GM21381 (cell line): ENCODE data around the gene TTC28.
"Not testable (repeated sequence)": the region's sequence is repeated elsewhere in the genome, so short reads cannot be mapped to it uniquely, and the experiment has no call there.

ENCODE experiments used
- ATAC-seq: cut with Tn5 transposase; IDR thresholded peaks from one replicate; pipeline ENCODE4 v1.9.1; 2021; ENCODE audit warnings: mild to moderate bottlenecking, moderate library complexity; ENCODE audit not compliant: unreplicated experiment

Gene TTC28

DNA sequence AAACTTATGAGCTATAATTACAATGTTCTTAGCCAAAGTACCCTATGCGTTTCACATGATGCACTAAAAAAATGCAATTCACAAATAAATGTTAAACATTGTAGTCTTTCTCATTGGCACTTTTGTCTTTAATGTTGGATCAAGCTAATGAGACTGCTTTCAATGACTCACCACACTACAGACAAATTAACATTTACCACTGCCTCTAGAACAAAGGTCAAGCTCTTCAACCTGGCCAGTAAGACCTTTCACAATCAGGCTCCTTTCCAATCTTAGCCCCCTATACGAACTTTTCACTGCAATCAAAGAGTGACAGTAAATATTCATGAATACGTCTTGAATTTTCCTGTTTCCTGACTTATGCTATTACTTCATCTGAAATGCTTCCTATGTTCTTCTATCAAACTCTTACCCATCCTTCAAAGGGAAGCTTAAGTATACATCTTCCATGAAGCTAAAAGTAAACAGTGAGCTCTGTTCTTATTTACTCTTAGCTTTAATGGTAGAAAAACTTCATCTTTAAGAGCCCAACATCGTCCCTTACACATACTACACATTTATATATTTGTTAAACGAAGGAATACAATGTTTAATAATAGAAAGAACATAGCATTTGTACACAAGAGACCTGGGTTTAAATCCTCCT lies 433.9 kb downstream of the TTC28 start:
- no peak for ATAC-seq

DNA sequence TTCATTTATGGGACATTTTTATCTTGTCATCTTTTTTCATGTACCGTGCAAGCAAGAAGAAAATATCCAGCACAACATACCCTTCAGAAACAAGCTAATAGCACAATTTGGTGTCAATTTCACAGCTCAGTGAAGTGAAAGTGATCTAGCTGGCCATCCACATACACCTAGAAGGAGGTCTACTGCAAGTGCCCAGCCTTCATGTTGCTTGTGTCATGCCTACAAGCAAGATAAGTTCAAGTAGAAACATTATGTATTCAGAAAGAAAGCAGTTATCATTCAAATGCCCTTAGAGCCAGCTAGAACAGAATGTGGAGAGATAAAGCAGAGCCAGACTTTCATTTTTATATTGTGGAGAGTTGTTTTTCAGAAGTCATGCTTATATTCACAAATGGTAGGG lies 434.9 kb downstream of the TTC28 start:
- ATAC-seq = no peak

DNA sequence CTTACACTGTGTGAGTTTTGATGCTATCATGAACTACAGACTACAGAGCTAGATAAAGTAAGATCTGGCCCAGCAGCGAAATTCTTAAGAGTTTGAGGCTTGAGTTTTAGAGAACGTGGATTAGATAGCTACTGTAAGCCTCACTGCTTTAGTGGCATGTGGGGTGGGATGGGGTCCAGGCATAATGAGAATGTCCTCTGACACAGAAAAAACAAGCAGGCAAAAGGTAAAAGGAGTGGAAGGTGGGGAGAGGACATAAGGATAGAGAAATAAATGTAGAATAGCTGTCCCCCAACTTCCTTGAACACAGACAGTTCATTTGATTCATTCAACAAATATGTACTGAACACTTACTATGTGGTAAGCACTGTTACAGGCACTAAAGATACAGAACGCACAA lies 436.1 kb downstream of the TTC28 start:
- no peak for ATAC-seq

DNA sequence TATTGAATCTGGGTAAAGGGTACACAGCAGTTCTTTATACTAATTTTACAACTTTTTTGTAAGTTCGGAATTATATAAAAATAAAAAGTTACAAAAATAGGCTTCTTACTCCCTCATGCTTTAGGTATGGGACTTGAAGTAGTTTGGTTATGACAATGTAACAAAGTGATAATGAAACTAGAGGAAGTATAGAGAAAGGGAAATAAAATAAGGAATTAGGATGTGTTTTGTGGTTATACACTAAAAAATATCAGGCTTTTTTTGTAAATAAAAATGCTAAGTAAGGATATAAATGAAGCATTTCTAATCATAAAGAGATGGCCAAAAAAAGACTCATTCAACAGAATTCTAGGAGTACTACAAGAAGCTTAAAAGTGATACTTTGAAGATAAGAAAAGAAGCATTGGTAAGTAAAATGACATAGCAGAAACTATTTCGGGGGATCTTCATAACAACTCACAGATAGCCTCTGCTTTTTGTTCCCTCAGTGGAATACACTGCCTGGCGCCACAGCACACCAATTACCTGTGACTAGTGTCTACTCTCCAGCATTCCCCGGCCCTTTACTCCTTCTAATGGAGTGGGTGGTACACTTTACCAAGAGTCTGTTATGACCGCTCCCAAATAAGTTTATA lies 437.9 kb downstream of the TTC28 start:
- ATAC-seq = no peak

DNA sequence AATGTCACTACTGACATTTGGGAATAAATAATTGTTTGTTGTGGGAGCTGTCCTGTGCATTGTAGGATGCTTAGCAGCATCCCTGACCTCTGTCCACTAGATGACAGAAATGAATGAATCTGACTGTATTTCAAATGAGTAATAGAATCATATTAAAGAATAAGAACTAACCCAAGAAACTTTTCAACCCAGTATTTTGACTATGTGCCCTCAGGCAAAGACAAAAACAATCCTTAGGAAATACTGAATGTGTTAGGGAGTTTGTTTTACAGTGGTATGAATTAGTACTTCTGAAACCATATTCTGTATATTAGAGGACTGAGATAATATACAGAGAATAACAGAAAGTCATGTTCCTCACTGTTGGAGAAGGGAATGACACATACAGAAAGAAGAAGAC lies 439.7 kb downstream of the TTC28 start:
- no peak for ATAC-seq

DNA sequence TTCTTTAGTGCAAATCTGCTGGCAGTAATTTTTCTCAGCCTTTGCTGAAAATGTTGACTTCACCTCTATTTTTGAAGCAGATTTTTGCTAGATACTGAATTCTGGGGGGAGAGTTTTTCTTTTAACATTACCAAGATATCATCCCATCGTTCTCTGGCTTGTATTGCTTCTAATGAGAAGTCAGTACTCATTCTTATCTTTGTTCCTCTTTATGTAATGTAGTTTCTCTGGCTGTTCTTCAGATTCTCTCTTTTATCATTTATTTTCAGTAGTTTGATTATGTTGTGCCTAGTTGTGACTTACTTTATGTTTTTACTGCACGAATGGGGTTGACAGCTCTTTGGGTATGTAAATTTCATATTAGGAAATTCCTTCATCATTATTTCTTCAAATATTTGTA lies 441.9 kb downstream of the TTC28 start:
- ATAC-seq = no peak

DNA sequence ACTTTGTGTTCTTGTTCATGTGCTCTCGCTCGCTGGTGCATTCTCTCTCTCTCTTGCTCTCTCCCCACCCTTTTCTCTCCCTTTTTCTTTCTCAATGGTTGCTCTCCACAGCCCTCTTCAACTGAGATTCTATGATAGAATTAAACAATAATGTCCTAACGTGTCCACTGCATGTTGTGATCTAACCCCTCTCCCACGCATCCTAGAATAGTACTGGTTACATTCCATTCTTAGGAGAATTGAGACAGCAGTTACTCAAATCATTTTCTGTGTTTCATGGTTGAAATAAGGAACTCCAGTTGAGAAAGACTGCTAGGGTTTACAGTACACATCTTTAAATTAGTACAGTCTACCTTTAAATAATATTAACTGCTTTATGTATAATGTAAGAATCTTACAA lies 442.5 kb downstream of the TTC28 start:
- no peak for ATAC-seq

DNA sequence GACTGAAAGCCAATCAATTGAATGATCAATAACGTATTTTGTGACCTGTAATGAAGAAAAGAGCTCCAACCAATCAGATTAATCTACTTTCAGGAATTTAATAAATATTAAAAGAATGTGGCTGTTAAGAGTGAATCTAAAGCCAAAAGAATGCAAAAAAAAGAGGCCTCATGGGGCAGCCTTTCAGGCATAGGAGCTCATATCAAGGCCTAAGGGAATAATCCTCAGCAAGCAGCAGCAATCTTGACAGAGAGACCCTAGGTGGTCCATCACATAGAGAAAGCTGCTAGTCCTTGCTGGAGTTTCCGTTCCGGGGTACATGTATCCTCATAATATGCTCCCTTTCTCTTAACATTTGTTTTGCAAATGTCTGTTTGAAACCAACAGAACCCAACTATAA lies 447.4 kb downstream of the TTC28 start:
- ATAC-seq = no peak

DNA sequence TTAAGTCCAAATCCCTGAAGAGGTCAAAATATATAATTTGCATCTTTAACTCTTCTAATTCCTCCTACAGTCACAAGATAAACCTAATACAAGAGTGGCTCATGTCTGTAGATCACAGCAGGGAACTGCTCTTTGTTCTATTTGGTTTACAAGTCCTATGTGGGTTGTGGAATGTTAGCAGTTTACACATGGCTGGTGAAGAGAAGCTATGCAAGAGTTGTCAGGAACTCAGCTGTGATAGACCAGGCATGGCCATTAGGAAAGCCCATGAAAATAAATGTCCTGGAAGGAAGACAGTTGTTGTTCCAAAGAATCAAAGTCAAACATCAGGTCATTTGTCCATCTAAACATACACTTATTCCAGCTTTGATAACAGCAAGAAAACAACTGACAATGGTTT lies 448.2 kb downstream of the TTC28 start:
- no peak for ATAC-seq

DNA sequence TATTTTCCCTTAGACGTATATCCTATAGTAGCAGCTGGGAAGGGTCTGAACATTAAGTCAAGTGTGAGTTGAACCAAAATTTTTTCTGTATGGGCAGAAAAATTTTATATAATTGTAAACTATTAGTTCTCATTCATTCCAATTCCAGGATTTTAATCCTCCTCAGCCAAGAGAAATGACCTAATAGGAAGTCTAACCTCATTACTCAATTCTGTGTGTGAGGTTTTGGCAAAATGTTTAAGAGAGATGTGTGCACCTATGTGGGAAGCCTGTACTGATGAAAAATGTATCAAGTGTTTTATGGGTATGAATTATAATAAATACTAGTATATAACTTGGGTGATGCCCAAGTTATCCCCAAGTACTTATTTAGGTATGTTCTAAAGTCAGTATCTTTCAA lies 449.0 kb downstream of the TTC28 start:
- no peak for ATAC-seq

DNA sequence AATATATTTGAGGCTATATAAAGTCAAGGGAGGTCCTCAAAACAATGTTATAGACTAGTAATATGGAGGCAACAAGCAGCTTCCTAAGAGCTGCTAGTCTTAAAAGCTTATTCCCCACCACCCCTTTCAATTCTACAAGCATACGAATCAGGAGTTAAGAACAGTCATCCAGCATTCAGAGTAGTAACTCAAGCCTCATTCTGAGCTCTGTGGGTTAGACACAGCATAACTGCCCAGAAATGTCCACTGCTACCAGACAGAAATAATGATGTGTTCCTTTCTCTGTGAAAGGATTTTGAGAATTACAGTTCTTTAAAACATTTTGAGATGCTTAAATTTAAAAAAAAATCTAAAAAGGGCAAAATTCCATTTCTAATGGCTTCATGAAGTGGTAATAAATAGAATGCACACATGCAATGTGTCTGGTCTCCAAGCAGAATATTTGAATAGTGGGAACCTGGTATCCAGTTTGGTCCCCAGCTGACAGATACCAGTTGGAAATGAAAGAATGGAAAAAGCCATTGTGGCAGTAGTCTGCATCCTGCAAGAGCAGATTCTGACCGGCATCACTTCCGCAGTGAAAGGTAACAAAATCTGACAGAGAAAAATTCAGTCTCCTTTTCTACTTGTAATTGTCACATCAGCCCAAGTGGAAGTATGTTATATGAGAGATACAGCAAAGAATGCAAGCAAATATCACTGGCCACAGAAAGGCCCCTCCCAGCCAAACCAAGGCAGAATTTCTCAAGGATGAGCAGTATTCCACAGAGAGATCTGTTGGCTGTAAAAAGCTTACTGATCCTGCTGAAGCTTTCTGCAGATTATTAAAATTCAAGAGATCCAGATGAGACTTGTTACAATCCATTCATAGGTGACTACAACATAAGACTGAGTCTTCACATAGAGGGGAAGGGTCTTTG lies 449.8 kb downstream of the TTC28 start:
- ATAC-seq = no peak

DNA sequence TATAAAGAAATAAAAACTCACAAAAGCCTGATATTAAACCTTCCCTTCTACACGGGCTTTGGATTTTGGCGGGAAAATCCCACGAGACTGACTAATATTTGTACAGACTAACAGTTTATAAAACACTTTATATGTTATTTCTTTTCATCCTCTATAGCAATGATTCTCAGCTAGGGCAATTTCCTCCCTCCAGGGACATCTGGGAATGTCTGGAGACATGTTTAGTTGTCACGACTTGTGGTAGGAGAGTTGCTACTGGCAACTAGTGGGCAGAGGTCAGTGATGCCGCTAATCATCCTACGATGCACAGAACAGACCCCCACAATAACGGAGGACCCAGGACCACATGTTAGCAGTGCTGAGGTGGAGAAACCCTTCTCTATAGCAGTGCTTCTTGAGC lies 455.8 kb downstream of the TTC28 start:
- no peak for ATAC-seq

DNA sequence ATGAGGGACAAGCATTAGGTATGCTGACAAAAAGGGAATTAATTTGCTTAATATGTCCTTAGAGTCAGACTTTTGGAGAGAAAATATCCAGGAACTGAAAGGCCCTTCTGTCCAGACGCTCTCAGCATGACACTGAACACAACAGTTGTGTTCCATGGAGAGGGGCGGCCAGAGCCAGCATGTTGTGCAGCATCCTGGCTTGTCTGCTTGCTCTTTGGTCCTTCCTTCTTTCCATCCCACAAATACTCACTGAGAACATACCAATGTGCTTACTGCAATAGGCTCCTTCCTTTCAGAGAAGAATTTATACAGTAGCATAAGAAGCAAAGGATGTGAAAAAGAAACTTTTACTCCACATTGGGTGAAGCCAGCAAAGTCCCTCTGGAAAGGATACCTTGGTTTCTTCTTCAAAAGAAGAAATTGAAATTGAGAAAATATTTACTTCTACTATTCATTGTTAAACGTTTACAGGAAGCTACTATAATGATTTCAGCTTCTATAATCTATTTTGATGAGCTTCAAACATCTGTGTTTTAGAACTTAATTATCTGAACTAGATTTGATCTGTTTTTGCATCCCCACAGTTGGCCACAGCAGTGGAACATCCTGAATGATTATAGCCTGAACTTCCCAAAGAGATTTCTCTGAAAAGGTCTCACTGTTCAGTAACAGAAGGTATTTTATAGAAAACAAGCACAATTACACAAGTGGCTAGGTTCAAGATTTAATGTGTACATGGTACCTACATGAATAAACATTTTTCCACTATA lies 456.5 kb downstream of the TTC28 start:
- no peak for ATAC-seq

DNA sequence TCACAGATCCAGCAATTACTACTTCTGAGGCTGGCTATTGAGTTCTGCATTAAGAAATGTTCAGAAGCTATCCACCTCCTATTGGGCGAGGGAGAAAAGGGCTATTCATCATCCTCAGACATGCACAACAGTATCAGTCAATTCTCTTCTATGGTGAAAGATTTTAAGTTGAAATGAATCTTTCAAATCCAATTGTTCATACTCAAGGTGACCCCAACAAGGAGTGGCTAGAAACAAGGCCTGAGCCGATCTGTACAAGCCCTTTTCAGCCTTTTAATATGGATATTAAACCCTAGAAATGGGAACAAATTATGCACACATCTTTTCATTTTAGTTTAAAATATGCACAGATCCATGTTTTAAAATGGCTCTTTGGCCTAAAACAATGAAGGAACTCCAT lies 457.1 kb downstream of the TTC28 start:
- ATAC-seq = no peak

DNA sequence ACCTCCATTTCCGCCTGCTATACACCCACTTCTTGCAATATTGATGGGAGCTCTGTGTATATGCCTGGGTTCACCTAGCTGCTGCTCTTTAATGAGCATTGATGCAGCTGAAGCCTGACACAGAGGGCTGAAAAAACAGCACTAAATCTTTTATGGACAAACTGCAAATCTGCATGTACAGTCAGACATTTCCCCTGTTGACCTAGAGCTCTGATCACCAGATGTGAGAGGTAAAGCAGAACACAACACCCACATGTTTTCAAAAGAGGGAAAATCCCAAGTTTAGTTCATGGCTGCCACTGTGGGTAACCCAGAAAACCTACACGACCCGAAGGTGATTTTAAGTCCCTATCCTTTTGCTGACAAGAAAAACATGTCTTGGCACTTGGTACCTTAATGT lies 457.6 kb downstream of the TTC28 start:
- no peak for ATAC-seq

DNA sequence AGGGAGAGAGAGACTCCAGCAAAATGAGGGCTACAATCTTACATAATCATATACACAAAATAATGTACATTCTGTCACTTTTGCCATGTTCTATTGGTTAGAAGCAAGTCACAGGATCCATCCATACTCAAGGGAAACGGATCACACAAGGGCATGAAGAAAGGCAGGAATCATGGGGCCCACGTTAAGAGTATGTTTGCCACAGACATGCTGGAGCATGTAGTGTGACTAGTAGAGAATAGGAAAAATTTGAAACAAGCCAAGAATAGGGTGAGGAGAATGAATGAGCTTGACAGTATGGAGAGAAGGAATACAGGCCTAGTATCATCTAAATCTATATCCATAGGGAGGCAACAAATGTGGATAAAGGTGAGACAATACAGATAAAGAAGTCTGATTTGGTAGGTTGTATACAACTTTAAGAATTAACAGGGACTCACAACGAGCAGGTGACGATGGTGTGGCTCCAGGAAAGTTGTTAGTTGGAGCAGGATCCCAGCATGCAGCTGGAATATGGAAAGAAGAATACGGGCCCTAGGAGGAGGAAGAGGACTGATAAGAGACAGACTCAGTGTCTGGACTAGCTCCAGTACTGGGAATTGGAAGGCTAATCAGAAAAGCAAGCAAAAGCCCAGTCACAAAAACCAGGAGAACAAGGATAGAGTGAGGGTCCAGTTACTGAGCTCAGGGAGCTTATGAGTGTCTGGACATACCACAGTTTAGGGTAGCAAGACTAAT lies 458.8 kb downstream of the TTC28 start:
- no peak for ATAC-seq

DNA sequence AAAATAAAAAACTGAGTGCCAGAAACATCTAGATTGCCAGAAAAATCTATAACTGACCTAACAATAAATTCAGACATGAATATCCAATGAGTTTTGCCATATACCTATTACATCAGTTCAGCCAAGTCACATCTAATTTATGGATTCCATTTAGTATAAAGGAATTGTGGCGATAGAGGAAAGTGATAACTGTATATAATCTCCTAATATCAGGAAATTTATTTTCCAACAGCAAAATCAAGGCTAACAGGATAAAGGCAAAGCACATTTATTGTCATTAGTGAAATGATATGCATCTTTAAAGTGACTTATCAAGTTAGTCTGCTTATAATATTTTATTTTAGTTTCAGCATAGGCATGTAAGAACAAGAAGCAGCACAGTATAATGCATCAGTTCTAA lies 462.4 kb downstream of the TTC28 start:
- no peak for ATAC-seq

DNA sequence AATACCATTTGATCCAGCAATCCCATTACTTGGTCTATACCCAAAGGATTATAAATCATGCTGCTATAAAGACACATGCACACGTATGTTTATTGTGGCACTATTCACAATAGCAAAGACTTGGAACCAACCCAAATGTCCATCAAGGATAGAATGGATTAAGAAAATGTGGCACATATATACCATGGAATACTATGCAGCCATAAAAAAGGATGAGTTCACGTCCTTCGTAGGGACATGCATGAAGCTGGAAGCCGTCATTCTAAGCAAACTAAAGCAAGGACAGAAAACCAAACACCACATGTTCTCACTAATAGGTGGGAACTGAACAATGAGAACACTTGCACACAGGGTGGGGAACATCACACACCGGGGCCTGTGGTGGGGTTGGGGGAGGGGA lies 464.9 kb downstream of the TTC28 start:
- ATAC-seq = not testable (repeated sequence)

DNA sequence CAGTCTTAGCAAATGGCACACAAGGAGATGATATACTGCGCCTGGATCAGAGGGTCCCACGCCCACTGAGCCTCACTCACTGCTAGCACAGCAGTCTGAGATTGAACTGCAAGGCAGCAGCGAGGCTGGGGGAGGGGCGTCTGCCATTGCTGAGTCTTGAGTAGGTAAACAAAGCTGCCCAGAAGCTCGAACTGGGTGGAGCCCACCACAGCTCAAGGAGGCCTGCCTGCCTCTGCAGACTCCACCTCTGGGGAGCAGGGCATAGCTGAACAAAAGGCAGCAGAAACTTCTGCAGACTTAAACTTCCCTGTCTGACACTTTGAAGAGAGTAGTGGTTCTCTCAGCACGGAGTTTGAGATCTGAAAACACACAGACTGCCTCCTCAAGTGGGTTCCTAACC lies 470.2 kb downstream of the TTC28 start:
- not testable (repeated sequence) for ATAC-seq

DNA sequence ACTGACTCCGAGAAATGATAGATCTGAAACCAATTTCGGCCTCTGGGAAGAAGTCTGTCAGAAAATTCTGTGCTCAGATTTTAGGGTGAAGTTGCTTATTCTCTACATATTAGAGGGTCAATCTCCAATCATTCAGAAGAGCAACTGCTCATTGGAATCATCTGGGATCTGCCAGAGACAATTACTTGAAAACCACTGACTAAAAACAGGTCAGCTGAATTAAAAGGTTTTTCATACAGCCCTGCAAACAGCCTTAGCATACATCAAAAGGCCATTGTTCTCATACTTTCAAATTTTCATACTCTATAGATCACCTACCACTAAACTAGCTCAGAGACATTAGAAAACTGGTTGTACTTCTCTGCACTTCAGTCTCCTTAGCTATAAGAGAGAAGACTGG lies 470.9 kb downstream of the TTC28 start:
- no peak for ATAC-seq

DNA sequence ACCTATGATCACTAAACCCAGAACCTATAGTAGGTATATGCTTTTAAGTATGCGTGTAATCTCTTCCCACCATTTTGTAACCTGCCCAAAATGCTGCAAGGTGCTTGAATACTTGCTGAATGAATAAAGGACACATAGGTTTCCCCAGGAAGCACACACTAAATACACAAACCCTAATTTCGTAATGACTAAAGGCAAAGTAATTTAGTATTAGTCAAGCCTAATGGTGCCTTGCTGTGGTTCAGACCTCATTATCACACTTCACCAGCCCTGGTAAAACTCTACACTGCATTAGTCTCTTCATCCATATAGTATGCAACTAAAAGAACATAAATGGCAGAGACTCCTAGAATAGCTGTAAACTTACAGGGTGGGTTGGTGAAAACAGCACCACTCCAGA lies 471.6 kb downstream of the TTC28 start:
- ATAC-seq = no peak
